Activated CD8-positive, alpha-beta T cell treated with anti-CD3 and anti-CD28 coated beads for 36 hours (primary cell): ENCODE measurements around the gene GNA14. TPM values are rescaled to one million over a fixed set of nuclear protein-coding genes. Genes with fewer than 3 reads are reported as not detected.

ENCODE experiments used
- ATAC-seq: fragments of 200-7000 bp; cut with Tn5 transposase; one replicate; pipeline ENCODE4 v1.10.0; 2021; ENCODE audit warnings: mild to moderate bottlenecking, moderate library complexity
- CTCF ChIA-PET: fragments of 350-600 bp; sonication (Branson Sonifier 250); formaldehyde crosslinking; loops from one replicate; lab custom pipeline; 2021; ENCODE audit warnings: antibody characterized with exemption; lab: Charles Lee
- POLR2A ChIA-PET: fragments of 350-600 bp; sonication (Branson Sonifier 250); formaldehyde crosslinking; loops from one replicate; lab custom pipeline; 2021; ENCODE audit warnings: antibody characterized with exemption; lab: Charles Lee
- DNase-seq: peaks from one replicate; pipeline ENCODE4 v3.0.0-alpha.2; 2020
- H3K27ac Mint-ChIP-seq: one replicate; pipeline ENCODE4 v1.8.0; 2021; ENCODE audit warnings: mild to moderate bottlenecking, mixed read lengths
- H3K27me3 Mint-ChIP-seq: one replicate; pipeline ENCODE4 v1.8.0; 2021; ENCODE audit warnings: mixed read lengths
- H3K36me3 Mint-ChIP-seq: one replicate; pipeline ENCODE4 v1.8.0; 2021; ENCODE audit warnings: low read depth, mixed read lengths
- H3K4me1 Mint-ChIP-seq: one replicate; pipeline ENCODE4 v1.8.0; 2021; ENCODE audit warnings: low read depth, mixed read lengths
- H3K4me3 Mint-ChIP-seq: one replicate; pipeline ENCODE4 v1.8.0; 2021; ENCODE audit warnings: mild to moderate bottlenecking, moderate library complexity, mixed read lengths
- H3K9me3 Mint-ChIP-seq: one replicate; pipeline ENCODE4 v1.8.0; 2021; ENCODE audit warnings: mixed read lengths
- CTCF ChIP-seq: fragments of 200-600 bp; IDR thresholded peaks from one replicate; pipeline ENCODE4 v1.8.0; 2022; ENCODE audit warnings: antibody characterized with exemption, mild to moderate bottlenecking
- intact Hi-C: fragments of 100-400 bp; cut with micrococcal nuclease; formaldehyde crosslinking; loops from one replicate; pipeline ENCODE4 v1.10.0; 2022
- total RNA-seq, 2 experiments: library from RNA; stranded (reverse); gene quantifications; one replicate each; pipeline ENCODE4 v1.2.3, GENCODE V29; 2021

GNA14 gene
- total RNA-seq, 2 experiments from 2014 or later: not detected

DNA sequence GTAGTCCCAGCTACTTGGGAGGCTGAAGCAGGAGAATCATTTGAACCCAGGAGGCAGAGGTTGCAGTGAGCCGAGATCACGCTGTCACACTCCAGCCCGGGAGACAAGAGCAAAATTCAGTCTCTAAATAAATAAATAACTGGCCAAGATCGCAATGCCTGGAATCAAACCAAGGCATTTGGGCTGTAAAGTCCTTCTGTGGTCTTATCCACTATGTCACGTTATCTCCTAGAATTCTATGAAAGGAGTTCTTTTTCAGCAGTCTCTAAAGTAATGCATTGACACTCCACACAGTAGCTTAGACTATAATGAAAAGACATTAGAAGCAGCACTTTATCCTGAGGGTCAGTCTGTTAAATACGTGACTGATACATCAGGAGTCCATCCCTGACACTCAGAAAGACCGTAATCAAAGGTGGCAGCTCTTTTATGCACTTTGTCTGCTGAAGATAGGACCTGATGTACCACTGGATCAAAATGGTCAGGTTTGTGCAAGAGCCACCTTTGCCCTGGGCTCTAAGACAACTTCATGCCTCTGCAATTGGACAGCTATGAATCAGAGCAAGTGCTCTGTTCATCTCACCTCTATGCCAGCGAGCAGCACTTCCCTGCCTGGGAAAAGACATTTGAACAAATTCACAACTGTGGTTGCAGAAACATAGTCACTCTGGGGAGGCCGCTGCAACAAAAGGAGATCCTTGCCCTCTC, 31.7 kb upstream of the GNA14 start:
- Mint-ChIP-seq H3K4me1 (no peaks in the 10 kb centered on the region), H3K4me3 (no peak overlapping the region), H3K27me3 (peaks cover 2% of the 10 kb centered on the region), H3K36me3 (no peaks in the 10 kb centered on the region), H3K27ac (no peak overlapping the region), H3K9me3 (peaks cover 2% of the 10 kb centered on the region)
- DNase-seq (no peak), ATAC-seq (no peak)
- CTCF ChIA-PET: no interaction called here
- TF ChIP-seq CTCF: no peak
- POLR2A ChIA-PET: interaction anchor here (0.6 kb wide), 1 partner anchor 11 kb away, joined by 4 read pairs; no protein-coding TSS in a partner anchor
- intact Hi-C loops: no loop called here

GRCh38 chr9:77679088-77679487, 31.0 kb upstream of the GNA14 start:
- peaks cover 2% of the 10 kb centered on the region for H3K9me3 Mint-ChIP-seq
- no peak overlapping the region for H3K4me3 Mint-ChIP-seq
- intact Hi-C loops: no loop called here
- no peaks in the 10 kb centered on the region for H3K36me3 Mint-ChIP-seq
- ChIA-PET POLR2A (interaction anchor here (1.0 kb wide), 1 partner anchor 11 kb away, joined by 3 read pairs; no protein-coding TSS in a partner anchor), CTCF (no interaction called here)
- peaks cover 2% of the 10 kb centered on the region for H3K27me3 Mint-ChIP-seq
- DNase-seq (no peak), ATAC-seq (no peak)
- H3K27ac Mint-ChIP-seq: no peak overlapping the region
- TF ChIP-seq CTCF: no peak
- no peaks in the 10 kb centered on the region for H3K4me1 Mint-ChIP-seq

DNA sequence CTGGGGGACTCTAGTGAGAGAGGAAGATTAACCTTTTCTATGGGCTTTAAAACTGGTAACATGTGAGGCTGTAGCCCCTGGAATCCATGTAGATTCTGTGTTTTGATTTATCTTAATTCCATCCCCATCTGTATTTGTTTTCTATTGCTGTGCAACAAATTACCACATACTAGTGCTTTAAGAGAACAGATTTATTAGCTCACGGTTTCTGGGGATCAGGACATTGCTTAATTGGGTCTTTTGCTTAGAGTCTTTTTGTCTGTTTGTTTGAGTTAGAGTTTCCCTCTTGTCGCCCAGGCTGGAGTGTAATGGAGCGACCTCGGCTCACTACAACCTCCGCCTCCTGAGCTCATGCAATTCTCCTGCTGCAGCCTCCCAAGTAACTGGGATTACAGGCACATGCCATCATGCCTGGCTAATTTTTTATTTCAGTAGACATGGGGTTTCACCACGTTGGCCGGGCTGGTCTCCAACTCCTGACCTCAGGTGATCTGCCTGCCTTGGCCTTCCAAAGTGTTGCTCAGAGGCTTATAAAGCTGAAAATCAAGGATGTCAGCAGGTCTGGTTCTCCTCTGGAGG, 29.9 kb upstream of the GNA14 start:
- intact Hi-C loops: no loop called here

GRCh38 chr9:77677397-77677796, 29.3 kb upstream of the GNA14 start:
- no peak for TF ChIP-seq CTCF
- intact Hi-C loops: no loop called here
- H3K36me3 Mint-ChIP-seq: no peaks in the 10 kb centered on the region
- H3K9me3 Mint-ChIP-seq: no peaks in the 10 kb centered on the region
- H3K4me1 Mint-ChIP-seq: no peaks in the 10 kb centered on the region
- ATAC-seq (no peak), DNase-seq (no peak)
- POLR2A ChIA-PET: no interaction called here
- CTCF ChIA-PET: no interaction called here
- no peak overlapping the region for H3K27ac Mint-ChIP-seq
- H3K27me3 Mint-ChIP-seq: no peaks in the 10 kb centered on the region
- H3K4me3 Mint-ChIP-seq: no peak overlapping the region

More for the DNA sequence above, 29.9 kb upstream of the GNA14 start:
- CTCF ChIA-PET: no interaction called here
- no peak for TF ChIP-seq CTCF
- ATAC-seq (no peak), DNase-seq (no peak)
- no peak overlapping the region for H3K27ac Mint-ChIP-seq
- no peak overlapping the region for H3K4me3 Mint-ChIP-seq
- no peaks in the 10 kb centered on the region for H3K4me1 Mint-ChIP-seq
- POLR2A ChIA-PET: interaction anchor here (1.0 kb wide), 1 partner anchor 12 kb away, joined by 3 read pairs; no protein-coding TSS in a partner anchor
- no peaks in the 10 kb centered on the region for H3K36me3 Mint-ChIP-seq
- no peaks in the 10 kb centered on the region for H3K9me3 Mint-ChIP-seq
- no peaks in the 10 kb centered on the region for H3K27me3 Mint-ChIP-seq
